NCI-H2029 (cell line): Measurements from ENCODE around the gene FAM170B.

Experiments
- DNase-seq: peaks from one replicate; lab custom pipeline; 2025; lab: John Stamatoyannopoulos, UW

The FAM170B gene

DNA sequence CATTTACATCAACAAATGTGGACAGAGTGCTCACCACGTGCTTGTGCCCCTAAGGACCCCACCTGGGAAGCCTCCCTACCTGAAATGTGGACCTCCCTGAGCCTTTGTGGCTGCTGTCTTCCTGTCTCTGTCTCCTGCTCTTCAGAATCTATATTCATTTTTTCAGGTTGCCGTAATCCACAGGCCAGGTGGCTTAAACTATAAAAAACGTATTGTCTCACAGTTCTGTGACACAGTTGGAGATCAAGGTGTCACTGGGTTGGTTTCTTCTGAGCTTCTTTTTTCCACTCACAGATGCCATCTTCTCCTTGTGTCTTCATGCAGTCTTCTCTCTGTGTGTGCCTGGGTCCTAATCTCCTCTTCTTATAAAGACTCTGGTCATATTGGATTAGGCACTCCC lies 12.9 kb downstream of the FAM170B start:
- DNase-seq, result no peak

DNA sequence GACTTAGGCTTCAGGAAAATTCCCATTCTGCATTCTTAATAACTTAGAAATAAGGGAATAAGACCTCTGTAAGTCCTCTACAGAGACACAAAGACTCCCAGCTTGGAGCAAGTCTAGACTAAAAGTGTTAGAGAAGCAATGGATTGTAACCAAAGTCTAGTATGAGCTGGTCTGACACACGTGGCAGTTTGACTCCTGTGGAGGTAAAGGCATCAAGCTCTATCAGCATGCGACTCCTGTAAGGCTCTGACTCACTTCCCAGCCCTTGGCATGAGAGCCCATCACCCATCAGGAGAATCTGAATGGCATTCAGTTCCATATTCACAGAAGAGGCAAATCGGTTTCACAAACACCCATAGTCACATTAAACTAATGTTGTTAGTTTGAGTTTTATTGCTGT lies 14.1 kb downstream of the FAM170B start:
- DNase-seq, result no peak

DNA sequence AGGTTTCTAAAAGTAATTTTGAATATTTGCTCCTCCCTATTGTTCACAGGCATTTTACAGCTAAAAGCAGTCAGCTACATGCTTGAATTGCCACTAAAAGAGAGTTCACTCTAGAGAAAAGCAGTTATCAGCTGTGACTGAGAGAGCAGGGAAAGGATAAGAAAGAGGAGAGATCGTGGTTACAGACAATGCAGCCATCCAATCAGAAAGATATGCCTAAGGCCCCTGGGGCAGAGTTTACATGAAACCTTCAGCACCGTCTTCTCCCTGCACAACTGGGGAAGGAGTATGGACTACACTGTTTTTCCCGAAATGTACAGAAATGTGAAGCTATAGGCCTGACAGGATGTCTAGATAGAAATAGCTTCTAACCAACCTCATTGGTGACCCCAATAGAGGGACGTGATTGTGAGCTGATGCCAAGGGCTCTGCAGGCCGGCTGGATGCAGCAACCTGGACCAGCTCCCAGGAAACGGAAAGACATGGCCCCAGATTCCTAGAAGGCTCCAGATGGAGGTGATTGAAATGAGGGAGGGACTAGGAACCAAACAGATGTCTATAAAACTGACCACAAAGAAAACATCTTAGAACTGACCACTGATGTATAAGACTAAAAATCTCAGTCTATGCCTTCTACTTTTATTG lies 15.3 kb downstream of the FAM170B start:
- no peak for DNase-seq

DNA sequence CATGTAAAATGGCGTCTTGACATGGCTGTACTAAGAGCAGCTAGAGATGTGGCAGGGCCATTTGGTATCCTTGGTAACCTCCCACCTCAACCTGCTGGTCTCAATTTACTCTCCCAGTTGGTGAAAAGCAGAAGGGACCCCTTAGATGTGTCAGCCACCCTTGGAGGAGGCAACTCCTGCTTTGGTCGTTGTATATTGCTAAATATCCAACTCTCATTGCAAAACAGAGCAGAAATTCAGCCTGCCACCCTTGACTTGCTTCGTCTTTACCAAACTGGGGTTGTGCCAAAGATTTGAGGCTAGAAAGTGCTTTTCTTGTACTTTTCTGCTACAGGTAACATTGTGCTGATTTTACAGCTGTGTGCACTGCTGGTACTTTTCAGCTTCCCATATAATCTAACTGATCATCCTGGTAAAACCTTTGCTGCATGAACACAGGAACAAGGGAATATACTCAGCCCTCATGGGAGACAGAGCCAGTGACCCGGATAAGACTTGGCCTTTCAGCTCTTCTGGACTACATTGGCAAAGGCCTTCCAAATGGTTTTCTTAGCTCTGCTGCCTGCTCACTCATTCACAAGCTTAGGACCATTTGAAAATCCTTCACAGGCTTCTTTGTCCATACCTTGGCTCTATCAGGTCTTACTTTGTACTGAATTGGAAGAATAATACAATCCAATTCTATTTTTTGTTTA lies 16.3 kb downstream of the FAM170B start:
- no peak for DNase-seq

DNA sequence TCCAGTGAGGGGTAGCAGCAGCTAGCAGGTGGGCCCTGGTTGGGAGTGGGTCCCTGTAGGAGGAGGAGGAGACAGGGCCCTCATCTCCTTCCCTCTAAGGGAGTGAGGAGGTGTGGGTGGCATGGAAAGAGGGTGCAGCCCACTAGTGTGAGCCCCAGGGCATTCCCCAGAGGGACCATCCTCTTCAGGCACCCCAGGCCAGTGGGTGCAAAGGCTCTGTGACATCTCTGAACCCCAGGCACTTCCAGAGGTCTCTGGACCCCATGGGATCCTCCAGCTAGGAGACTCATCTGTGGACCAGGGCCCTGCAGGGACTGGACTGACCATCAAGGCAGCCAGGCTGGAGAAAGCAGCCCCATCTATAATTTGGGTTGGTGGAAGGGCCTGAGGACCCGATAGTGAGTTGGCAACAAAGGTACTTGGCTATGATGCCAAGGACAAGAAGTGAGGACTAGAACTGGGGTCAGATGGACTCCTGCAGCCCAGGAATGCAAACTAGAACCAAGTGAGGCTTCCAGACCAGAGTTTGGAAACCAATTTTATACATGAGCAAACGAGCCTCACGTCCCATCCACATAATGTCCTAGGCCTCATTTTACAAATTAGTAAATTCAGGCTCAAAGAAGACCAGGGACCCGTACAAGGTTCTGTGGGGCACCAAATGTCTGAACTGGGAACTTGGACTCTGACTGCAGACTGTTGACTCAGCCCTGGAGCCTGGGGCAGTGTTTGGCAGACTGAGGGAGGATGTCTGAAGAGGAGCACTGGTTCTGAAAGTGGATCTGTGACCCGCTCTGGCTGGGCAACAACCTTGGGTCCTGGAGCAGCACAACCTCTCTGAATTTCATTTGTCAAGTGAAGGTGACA lies 17.1 kb downstream of the FAM170B start:
- DNase-seq, result no peak

DNA sequence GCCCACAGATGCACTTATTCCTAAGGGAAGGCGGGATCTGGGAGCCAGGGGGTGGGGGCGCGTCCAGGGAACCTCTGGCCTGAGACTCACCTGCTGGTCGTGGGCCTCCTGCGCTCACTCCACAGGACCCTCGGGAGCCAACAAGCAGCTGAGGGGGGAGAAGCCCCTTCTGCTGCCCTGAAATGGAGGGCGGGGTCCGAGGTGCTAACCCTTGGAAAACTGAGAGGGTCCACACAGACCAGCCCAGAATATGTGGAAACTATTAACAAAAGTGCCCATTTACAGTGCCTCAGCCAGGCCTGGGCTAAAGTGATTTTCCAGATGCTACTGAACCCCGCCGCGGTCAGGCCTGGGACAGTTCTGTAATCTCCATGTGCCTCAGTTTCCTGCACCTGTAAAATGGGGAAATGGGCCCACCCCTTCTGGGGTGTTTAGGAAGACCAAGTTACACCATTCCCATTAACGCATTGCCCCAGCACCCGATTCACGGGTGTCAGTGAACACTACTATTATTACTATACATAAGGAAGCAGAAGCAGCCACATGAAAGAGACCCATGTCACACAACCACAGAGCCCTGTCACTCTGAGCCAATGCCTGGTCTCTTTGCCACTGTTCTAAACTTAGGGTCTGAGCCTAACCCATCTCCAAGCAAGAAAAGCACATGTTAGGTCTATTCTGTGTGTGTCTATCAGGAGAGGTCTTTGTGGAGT lies 17.9 kb downstream of the FAM170B start:
- no peak for DNase-seq

DNA sequence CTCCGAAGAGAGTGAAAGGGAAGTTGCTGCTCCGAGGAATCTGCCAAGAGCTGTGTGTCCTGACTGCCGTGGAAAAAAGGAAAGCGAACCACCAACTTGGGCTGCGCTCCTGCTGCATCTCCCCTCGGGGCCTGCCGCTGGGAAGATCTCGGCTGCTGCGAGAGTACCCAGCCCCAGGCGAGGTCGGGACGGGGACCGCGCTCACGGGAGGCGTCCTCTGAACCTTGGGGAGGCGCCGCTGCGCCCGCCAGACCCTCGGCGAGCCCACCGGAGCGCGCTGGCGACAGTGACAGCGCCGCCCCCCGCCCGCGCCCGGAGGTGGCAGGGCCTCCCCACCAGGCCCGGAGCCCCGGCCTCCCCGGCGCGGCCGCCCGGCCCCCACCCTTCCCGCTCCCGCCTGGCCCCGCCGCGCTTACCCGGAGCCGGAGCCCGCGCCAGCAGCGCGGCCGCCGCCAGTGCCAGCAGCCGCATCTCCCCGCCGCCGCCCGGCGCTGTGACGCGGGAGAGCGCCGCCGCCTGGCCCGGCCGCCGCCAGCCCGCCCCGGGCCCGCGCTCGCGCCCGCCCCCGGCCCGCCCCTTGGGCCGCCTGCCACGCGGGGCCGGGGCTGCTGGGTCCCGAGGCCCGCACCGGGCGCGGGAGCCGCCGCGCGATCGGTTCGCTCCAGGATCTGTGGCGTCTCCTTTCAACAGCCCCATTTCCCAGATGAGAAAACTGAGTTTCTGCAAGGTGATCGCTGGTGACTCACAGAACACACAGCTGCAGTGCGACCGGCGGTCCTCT lies 18.6 kb downstream of the FAM170B start, which contains the start of gene VSTM4:
TSS of gene VSTM4 (minus strand) at position 508 of the 781 bp plus-strand sequence. CDS start at position 471, 37 bp downstream.
- no peak for DNase-seq

DNA sequence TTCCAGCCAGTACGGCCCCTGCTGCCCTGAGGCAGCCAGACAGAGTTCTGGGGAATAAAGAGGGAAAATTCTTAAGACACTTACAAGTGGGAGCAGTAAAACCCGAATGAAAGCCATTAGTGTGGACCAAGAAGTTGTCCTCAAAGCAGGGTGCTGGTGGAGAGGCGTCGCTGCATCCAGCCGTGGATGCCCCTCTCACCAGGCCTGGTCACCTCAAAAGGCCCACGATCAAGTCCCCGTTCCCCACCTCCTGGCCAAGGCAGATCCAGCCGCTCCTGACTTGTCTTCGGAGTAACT lies 19.2 kb downstream of the FAM170B start:
- no peak for DNase-seq

DNA sequence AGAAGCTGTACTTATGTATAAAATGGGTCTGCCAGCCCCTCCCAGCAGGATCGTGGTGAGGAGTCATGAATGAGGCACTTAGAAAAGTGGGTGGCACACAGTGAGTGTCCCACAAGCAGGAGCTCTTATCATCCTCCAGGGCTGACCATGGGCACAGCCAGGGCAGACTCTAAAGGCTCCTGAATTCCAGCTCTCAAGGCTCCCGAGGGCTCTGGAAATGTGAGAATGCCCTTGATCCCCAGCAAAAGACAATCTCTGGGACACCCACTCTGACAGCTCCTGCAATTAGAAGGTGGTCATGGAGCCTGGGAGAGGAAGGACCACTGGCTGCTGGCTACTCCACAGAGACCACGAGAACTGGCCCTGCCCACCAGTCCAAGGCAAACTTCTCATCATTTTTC lies 20.1 kb downstream of the FAM170B start:
- DNase-seq, result no peak

DNA sequence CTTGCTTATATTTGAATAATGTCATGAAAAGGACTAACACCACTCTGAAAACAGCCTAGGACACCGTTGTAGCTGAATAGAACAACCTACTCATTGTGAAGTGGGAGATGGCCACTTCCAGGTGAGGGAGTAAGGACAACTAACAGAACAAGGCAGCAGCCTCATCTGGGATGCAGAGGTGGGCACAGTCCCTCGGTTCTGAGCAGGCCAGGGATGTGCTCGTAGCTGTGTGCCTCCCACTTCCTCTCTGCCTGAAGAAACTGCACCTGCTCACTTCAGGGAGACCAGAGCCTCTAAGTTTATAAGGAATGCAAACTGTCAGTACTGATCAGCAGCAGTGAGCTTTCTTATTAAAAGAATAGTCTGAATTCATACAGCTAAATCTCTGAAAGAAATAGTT lies 21.0 kb downstream of the FAM170B start:
- no peak for DNase-seq

DNA sequence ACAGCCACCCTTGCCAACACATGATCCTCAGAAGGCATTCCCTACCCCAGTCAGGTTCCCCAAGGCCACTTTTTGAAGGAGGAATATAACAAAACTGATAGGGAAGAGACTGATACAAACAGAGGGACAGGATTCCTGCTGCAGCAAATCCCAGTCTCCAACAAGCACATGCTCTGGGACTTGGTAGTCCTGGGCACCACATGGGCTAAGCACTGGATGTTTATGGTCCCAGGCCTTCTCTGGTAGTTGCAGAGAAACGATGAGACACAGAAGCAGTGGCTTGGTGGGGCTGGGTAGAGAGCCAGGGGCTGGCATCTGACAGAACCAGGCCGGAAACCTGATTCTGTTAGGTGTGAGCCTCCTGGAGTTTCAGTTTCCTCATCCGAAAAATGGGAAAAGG lies 21.7 kb downstream of the FAM170B start:
- no peak for DNase-seq

DNA sequence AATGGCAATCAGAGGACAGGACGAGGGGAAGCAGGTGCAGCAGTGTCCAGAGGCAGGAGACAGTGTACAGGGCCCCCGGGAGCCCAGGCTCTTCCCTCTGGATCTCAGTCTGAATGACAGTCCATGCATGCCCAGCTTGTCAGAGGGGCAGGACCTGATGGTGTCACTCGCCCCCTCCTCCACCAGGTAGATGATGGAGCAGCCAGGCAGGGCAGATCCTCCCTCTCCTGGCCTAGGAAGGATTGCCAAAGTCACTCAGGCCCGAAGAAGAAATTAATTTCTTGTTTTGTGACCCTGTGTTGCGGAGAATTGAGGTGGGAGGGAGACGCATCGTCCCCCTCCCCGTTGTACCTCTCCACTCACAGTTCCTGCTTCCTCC lies 22.5 kb downstream of the FAM170B start:
- DNase-seq, result no peak

DNA sequence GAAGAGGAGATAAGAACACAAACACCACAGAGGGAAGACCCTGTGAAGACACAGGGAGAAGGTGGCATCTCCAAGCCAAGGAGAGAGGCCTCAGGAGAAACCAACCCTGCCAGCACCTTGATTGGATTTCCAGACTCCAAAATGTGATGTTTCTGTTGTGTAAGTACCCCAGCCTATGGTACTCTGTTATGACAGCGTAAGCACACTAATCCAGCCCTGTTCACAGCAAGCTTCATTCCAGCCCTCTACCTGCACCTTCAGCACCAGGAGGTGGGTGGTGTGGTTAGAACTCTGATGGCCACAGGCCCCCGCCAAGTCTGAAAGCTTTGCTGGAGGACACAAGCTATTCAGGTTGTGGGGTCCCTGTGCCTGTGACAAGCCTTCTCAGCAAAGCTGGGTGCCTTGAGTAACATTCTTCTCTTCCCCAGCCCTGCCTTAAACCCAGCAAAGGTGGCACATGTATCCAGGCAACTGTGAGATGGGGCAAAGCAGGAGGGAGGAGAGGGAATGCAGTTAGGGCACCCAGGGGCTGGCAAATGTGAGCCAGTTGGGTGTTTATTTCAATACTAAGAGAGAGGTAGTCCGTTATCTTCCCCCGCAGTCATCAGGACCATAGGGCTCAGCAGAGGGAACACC lies 23.0 kb downstream of the FAM170B start:
- no peak for DNase-seq

DNA sequence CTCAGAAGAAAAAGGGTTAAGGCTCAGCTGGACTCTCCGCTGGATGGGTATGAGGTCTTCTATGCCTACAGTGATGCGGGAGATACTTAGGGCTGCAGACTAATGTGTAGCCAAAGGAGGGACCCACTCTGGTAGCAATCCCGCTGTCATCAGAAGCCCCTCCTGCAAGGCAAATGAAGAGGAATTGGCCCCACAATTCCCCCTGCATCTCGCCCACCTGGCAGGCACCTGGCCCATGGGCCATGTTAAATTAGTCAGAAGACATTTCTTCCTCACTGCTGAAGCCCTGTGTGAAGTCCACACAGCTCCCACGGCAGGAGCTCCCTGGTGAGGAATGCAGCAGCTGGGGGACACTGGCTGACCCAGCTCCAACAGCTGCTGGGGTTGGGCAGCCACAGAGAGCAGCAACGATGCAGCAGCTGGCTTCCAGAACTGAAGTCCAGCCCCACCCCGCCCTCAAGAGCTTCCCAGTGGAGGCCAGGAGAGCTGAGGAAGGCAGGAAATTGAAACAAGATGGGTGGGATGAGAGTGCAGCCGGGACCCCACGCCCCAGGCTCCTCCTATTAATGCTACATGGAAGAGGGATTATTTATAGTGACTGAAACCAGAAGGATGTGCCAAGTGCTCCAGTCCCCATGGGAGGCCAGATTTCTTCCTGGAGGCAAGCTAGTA lies 24.0 kb downstream of the FAM170B start:
- DNase-seq, result no peak

DNA sequence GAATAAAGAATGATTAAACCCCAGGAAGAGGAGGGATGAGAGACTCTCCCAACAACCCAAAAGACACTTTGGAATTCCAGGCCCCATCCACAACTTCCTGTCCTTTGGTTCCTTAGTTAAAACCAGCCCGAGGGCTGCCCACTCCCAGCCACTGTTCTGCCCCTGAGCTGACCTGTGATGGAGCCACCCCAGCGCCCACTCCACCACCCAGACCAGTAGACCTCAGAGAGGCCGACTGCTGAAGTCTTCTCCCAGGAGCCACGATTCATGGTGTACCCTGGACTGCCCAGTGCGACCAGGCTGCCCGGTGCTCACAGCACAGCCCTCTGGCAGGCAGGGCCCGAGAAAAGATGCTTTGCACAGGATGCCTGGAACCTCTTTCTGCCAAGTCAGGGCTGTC lies 25.2 kb downstream of the FAM170B start:
- DNase-seq, result no peak

DNA sequence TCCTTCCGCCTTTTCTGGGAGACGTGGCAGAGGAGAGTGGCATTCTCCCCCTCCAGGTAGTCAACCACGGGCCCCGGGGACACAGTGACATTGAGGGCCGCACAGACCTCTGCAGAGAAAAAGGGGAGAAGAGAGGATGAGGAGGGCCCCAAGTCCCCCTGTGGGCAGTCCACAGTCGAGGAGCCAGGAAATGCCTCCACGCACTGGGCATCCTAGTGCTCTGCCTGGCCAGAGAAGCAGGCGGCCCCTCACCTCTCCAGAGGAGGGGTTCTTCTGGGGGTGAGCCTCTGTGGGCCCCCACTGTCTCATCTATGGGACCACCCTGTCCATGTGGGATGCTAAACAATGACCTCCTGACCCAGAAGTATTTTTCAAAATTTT lies 25.9 kb downstream of the FAM170B start:
- no peak for DNase-seq

DNA sequence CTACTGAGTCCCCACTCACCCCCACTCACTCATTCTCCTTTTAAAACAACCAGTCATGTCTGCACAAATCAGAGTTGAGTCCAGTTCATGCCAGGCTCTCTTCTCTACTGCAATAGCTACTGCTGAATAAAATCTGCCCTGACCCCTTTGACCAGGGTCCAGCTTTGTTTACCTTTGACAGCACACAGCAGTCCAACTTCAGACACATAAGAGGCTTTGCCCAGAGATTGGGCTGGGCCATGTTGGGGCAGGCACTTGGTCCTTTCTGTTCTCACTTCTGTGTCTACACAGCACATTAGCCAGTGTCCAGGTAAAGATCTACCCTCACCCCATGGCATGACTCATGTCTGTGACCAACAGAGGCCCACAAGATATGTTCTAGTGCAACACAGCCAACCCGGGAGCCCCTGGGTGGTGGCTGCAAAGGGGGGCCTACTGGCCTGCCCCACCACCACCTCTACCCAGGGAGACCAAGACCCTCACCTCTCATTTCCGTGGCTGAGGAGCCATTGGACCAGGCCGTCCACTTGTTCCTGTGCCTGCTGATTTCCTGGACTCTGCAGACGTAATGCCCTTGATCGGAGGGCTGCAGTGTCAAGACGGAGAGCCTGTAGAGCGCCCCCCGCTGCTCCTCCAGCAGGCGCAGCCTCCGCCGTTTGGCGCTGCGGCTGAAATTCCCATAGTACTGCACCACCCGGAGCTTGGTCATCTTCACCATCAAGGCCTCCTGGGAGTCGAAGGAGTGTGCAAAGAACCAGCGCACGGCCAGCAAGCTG lies 26.5 kb downstream of the FAM170B start:
- no peak for DNase-seq

DNA sequence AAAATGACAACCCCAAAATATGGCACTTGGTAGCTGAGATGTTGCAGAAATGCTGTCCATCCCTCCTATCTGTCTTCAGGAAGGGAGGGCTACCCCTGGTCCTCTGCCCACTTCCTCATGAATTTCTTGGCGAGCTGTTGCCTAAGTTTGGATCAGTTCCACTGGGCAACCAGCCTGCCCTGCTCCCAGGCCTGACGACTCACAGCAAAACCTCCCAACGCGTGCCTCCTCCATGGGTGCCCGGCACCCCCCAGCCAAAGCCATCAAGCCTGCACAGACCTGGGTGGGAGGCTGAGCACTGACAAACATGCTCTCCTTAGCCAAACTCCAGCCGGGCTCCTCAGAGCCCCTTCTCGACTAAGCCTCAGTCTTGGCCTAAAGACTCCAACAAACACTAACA lies 27.4 kb downstream of the FAM170B start:
- DNase-seq, result no peak

DNA sequence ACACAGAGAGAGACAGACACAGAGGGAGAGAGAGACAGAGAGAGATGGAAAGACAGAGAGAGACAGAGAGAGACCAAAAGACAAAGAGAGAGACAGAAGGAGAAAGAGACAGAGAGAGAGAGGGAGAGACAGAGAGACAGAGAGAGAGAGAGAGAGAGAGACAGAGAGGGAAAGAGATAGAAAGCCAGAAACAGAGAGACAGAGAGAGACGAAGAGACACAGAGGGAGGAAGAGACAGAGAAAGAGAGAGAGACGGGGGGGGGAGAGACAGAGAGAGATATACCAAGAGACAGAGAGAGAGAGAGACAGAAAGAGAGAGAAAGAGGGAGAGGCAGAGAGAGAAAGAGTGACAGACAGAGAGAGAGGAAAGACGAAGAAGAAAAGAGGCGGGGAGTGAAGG lies 28.7 kb downstream of the FAM170B start:
- no peak for DNase-seq

DNA sequence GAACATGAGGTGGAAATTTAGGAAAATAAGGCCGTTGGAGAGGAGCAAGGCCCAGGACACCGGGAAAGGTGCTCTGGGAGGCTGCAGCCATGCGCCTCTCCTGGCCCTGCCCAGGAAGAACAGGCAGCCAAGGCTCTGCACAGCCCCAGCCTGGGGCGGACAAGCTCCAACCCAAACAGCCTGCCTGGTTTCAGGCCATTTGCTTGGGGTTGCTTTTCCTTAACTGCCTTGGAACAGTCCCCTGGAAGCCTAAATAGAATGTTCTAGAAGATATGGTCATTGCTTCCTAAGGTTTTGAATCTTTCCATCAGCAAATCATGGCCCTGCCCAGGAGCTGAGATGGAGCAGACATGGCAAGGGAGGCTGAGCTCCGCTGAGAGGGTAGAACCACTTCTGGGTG lies 29.5 kb downstream of the FAM170B start:
- DNase-seq, result no peak
